WI38 (cell line): Measurements from ENCODE around the gene SCARF1.

ENCODE experiments used
- H3K4me3 ChIP-seq: 2 replicates; pipeline ENCODE4 v1.5.1; 2011; ENCODE audit warnings: low read depth, mild to moderate bottlenecking, control low read depth, low read length
- TF ChIP-seq, protein P1 (sequence below): IDR thresholded peaks from 2 replicates; pipeline ENCODE4 v1.5.1; 2012; ENCODE audit warnings: low read depth, mild to moderate bottlenecking, control low read depth, low read length

The SCARF1 gene

DNA sequence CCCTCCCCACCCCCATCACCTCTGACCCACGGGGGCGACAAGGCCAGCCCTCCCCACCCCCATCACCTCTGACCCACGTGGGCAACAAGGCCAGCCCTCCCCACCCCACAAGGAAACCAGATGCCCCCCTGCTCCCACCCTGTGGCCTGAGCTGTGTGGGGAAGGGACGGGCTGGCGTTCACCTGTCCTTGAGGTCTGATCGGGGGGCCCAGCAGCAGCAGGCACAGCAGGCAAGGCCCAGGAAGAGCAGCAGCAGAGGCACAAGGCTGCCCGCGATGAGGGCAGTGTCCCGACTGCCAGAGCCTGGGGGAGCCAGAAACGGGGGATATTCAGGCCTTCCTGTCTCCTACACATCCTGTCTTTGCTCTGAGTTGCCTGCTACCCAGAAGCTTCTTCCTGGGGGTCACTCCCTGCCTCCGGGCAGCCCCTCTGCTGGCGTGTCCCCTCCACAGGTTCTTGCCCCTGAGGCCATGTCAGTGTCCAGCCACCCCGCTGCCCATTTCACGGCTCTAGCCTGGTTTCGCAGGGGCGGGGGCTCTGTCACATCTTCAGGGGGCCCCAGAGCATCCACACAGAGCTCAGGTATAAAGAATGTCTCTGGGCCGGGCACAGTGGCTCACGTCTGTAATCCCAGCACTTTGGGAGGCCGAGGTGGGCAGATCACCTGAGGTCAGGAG, 6.8 kb downstream of the SCARF1 start:
- TF ChIP-seq, protein P1, sequence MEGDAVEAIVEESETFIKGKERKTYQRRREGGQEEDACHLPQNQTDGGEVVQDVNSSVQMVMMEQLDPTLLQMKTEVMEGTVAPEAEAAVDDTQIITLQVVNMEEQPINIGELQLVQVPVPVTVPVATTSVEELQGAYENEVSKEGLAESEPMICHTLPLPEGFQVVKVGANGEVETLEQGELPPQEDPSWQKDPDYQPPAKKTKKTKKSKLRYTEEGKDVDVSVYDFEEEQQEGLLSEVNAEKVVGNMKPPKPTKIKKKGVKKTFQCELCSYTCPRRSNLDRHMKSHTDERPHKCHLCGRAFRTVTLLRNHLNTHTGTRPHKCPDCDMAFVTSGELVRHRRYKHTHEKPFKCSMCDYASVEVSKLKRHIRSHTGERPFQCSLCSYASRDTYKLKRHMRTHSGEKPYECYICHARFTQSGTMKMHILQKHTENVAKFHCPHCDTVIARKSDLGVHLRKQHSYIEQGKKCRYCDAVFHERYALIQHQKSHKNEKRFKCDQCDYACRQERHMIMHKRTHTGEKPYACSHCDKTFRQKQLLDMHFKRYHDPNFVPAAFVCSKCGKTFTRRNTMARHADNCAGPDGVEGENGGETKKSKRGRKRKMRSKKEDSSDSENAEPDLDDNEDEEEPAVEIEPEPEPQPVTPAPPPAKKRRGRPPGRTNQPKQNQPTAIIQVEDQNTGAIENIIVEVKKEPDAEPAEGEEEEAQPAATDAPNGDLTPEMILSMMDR: no peak
- no peak overlapping the region for H3K4me3 ChIP-seq

DNA sequence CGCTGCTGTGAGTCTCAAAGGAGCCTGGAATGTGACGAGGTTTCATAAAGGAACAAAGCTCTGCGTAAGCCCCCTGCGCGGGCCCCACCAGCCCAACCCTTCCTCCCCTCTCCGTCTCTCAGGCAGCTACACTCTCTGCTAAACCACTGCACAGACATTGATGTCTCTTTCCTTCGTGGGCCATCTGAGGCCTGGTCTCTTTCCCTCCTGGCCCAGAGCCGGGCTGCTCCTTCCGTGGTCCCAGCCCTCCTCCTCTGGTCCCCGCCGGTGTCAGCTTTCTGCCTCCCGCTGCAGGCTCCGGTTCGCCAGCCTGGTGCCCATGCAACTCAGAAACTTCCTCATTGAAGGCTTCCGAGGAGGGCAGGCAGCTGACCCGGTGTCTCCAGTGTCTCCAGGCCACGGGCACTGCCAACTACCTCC, 7.4 kb downstream of the SCARF1 start:
- TF ChIP-seq, protein P1: no peak
- H3K4me3 ChIP-seq: no peak overlapping the region

DNA sequence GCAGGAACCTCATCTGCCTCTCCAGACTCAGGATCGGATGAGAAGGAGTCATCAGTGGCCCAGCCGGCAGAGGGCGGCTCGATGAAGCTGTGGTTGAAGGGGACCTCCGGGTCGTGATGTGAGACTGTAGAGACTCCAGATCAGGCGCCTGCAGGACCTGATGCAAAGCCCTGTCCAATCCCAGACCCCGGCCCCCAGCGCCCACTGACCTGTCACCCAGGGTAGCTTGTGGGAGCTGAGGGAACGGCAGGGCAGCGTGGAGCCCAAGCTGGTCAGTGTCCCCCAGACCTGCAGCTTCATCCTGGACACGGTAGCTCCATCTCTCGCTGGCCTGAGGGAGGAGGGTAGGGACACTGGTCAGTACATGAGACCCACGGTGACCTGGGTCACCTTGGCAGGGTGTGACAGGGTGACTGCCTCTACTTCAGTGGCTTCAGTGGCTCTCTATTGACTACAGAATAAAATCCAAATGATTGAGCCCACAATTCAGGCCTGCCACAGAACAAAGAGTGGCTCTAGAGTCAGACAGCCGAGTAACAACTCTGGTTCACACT, 8.7 kb downstream of the SCARF1 start:
- TF ChIP-seq, protein P1: no peak
- no peak overlapping the region for H3K4me3 ChIP-seq

DNA sequence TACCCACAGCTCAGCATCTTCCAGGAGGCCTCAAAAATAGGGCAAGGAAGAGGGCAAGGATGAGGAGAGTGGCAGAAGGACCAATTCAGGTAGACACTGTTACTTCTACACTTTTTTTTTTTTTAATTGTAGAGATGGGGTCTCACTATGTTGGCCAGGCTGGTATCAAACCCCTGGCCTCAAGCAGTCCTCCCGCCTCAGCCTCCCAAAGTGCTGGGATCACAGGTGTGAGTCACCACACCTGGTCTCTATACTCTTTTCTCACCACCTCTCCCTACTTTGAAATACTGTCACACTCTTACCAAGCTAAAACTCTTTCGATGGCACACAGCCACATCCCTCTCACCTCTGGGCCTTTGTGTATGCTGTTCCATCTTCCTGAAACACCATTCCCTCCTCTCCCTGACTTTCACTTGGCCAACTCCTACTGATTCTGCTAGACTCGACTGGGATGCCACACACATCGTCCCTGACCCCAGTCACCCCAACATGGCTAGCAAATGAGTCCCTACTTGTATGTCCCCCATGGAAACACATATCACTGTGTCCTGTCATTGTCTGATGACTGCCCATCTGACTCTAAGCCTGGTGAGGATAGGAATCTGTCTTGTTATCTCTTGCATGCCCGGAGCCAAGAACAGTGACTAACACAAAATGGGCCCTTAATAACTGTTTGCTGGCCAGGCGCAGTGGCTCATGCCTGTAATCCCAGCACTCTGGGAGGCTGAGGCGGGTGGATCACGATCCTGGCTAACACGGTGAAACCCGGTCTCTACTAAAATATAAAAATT, 9.7 kb downstream of the SCARF1 start:
- no peak overlapping the region for H3K4me3 ChIP-seq
- TF ChIP-seq, protein P1: no peak

DNA sequence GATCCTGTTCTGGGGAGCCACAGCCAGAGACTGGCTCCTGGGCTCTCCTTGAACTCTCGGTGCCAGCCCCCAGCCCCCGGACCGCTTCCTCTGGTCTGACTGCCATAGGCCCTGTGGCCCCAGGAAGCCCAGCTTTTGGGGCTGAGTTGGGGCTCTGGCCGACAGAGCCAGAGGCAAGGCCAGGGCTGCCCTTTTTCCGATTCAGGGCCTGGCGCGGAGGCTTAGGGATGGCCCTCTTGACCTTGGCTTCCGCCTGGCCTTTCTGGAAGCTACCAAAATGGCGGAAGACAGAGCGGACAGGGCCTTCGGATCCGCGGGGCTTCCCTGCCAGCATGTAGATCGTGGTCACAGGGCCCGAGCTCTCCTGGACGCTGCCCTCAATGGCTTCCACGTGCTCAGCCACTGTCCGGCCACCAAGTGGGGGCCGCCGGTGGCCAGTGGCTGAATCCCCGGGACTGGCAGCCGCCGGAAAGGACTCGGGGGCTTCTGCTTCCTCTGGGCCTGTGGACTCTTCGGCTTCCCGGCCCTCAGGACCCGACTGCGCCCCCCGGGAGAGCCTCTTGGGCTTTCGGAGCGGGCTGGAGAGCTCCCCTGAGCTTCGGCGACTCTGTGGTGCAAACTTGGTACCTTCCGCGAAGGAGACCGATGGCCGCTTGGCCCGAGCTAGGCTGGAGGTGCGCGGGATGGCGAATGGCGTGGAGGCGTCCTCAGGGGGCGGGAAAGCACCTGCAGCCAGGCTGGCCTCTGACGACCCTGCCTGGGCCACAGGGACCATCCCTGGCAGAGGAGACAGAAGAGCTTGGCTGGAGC, 10.5 kb downstream of the SCARF1 start:
- no peak overlapping the region for H3K4me3 ChIP-seq
- TF ChIP-seq, protein P1: no peak

DNA sequence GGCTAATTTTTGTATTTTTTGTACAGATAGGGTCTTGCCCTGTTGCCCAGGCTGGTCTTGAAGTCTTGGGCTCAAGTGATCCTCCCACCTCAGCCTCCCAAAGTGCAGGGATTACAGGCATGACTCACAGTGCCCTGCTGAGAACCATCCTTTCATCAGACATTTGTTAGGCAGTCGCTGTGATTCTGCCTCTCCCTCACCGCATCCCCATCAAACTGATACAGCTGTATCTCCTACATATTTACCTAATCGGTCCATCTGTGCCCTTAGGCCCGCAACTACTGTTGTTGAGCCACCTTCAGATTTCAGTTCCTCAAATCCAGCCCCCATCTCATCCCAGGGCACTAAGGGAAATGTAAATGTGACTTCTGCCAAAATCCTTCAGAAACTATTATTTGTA, 14.9 kb downstream of the SCARF1 start:
- TF ChIP-seq, protein P1: no peak
- no peak overlapping the region for H3K4me3 ChIP-seq
